HCEC 1CT (cell line): ENCODE results near the gene RBM47.

ENCODE experiments used
- DNase-seq: peaks from one replicate; pipeline ENCODE4 v3.0.0-alpha.2; 2017

The RBM47 gene

GRCh38 chr4:40622913-40623312, 6.8 kb downstream of the RBM47 start:
- DNase-seq: no peak

GRCh38 chr4:40621592-40622512, 7.8 kb downstream of the RBM47 start:
- DNase-seq: peak; percentile 95

DNA sequence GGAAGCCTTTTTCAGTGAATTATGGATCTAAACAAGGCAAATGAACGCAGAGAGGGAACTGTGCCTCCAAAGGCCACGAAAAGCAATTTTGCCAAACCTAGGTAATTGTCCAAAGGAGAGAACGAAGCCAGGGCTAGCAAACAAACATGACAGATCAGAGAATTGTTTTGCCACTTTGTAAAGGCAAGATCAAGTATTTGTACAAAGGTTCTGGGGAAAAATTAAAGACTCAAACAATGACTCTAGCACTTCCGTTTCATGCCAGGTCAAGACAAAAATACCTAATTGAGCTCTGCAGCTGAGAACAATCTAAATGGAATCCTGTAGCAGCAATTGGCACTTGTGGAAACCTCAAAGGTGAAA, 8.5 kb downstream of the RBM47 start:
- DNase-seq: no peak

DNA sequence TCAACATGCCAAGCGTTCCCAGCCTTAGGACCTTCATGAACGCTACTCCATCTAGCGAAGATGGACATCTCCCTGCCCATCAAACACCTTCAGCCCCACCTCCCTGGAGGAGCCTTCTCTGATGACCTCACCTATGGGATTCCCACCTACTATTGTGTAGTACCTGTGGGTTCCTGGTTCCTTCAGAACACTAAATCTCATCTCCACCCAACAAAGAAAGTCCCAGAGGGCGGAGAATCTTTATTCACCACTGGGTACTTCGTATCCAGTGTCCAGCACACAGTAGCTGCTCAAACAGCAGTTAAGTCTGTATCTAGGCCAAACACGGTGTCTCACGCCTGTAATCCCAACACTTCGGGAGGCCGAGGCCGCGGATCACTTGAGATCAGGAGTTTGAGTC, 10.1 kb downstream of the RBM47 start:
- no peak for DNase-seq

- DNase-seq: no peak
Measured at GRCh38 chr4:40617872-40618271, 11.8 kb downstream of the RBM47 start.

- DNase-seq: no peak
Measured at GRCh38 chr4:40614031-40614430, 15.6 kb downstream of the RBM47 start.

GRCh38 chr4:40613456-40613855, 16.2 kb downstream of the RBM47 start:
- DNase-seq: peak; percentile 11

DNA sequence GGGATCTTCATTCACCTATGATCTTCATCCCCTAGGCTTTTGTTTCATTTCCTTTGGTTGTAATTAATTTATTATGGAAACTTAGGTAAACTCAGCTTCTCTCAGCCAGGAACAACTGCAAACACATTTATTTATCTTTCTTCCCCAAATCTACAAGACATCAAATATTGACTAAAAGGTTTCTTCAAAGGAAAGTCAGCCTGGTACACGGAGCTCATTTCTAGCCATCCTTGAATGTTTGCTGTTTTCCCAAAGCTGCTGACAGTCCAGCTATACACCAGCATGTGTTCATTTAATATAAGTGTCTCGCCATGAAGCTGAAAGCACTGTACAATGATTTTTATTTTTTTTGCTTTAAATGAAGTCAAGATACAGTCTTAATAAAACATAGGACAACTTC, 16.8 kb downstream of the RBM47 start:
- no peak for DNase-seq

DNA sequence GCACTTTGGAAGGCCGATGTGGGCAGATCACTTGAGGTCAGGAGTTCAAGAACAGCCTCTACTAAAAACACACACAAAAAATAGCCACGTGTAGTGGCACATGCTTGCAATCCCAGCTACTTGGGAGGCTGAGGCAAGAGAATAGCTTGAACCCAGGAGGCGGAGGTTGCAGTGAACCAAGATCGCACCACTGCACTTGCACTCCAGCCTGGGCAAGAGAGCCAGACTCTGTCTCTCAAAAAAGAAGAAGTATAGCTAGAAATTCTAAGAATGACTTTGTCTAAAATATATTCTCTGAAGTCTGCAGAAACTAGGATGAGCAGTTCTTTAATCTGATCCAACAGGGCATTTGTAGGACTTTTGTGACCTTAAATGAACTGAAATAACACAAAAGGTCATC, 17.4 kb downstream of the RBM47 start:
- DNase-seq: no peak

DNA sequence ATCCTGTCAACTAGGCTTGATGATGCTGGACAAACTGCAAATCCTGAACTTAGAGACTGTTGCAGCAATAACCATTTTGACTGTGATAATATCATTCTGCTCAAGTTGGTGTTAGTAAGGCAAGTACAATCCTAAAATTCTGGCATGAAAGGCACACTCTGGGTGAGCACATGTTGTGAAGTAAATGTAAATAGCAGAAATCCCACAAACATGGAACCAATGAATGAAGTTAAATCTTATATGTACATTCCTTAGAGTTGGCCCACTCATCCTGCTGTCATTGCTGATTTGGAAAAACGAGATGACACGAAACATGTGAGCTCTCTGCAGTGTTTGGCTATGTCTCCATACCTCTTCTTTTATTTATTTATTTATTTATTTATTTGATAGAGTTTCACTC, 21.0 kb downstream of the RBM47 start:
- peak; percentile 85 for DNase-seq

DNA sequence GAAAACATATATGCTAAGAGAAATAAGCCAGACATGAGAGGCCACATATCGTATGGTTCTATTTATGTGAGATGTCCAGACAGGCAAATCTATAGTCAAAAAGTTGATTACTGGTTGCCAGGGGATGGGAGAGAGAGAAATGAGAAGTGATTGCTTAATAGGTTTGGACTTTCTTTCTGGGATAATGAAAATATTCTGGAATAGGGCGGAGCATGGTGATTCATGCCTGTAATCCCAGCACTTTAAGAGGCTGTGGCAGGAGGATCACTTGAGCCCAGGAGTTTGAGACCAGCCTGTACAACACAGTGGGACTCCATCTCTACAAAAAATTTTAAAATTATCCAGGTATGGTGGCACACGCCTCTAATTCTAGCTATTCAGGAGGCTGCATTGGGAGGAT, 22.4 kb downstream of the RBM47 start:
- peak; percentile 24 for DNase-seq

DNA sequence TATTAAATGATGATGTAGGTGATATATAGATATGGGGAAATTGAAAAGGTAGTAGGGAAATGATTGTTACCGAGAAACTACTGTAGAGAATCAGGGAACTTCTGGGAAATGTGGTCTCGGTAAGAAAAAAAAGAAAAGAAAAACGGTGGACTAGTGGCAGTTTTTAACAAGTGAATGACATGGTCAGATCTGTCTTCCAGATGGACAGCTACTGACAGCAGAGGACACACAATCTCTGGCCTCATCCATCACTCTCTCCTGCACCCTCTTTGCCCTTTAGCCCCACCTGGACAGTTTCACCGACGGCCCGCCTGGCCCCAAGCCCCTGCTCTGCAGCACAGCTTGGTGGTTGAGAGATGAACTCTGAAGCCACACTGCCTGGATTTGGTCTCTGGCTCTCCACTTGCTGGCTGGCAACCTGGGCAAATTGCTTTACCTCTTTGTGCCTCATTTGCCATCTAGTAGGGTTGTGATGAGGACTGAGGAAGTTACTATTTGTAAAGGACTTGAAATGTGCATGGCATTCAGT, 23.4 kb downstream of the RBM47 start:
- no peak for DNase-seq

DNA sequence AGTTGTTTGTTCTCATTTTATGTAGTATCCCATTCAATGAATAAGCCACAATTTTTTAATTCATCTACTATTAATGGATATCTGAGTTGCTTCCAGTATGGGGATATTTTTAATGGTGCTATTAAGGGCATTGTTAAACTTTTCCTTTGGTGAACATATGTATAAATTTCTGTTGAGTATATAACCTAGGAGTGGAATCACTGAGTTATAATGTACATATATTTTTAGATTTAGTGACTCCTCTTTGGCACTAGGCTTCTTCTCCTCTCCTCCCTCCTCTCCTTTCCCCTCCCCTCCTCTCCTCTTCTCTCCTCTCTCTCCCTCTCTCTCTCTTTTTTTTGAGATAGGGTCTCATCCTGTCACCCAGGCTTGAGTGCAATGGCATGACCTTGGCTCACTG, 26.4 kb downstream of the RBM47 start:
- no peak for DNase-seq

DNA sequence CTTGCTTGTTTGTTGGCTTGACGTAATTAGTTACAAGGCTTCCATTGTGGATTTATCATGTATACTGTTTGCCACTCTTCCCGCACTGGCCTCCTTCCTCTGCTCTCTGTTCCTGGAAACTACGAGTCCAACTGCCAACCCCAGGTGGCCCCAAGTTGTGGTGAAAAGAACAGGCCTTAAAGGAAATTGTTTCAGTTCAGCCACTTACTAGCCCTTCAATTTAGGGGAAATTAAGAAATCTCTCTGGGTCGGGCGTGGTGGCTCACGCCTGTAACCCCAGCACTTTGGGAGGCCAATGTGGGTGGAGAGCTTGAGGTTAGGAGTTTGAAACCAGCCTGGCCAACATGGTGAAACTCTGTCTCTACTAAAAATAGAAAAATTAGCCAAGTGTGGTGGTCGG, 28.0 kb downstream of the RBM47 start:
- no peak for DNase-seq

- no peak for DNase-seq
Measured at GRCh38 chr4:40600850-40601249, 28.8 kb downstream of the RBM47 start.

- no peak for DNase-seq
Measured at GRCh38 chr4:40599431-40599830, 30.2 kb downstream of the RBM47 start.

DNA sequence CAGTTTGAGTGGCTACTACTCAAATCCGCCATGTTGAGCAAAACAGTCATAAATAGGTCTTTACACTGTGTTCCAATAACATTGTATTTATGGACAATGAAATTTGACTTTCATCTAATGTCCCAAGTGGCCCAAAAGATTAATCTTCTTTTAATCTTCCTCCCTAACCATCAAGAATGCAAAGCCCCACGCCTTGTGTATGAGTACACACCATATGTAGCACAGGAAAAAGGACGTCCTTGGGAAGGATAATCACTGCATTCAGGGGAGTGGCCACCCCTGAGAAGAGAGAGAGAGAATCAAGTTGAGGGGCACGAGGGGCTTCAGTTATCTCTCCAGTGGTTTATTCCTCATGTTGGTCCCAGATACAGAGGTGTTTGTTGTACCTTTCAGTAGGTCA, 33.1 kb downstream of the RBM47 start:
- no peak for DNase-seq

DNA sequence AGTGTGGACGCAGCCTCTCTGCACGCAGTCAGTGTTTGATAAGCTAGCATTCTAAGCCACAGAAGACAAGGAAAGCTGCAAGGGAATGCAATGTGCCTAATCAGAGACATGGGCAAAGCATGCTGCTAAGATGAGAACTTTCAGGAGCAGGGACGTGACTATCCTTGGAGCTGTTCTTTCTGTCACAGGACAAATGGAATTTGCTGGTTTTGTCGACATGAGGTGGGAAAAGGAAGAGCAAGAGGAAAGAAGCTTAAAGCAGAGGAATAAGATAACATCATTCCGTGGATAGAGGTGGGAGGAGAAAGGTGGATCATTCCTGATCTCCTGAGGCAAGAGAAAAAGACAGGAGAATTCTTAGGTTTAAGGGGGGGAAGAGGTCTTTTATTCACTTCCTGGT, 33.7 kb downstream of the RBM47 start:
- no peak for DNase-seq

- DNase-seq: peak; percentile 79
Measured at GRCh38 chr4:40594261-40595178, 35.1 kb downstream of the RBM47 start.

GRCh38 chr4:40592034-40592433, 37.6 kb downstream of the RBM47 start:
- no peak for DNase-seq

DNA sequence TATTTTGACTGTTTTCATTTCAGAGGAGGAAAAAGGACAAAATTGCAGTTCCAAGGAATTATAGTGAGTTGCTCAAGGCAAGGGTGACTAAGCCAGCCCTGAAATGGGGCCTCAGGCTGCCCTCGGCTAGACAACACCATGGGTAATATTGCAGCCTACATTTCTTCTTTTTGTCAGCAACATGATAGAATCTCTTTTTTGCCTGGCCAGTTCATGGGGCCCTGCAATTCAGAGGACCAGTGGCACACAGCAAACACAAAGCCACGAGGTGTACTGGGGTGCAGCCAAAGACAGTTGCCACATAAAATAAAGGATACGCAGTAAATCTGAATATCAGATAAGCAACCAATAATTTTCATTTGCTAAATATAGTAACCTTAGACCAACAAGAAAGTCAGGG, 41.8 kb downstream of the RBM47 start:
- peak; percentile 17 for DNase-seq

GRCh38 chr4:40587351-40587750, 42.3 kb downstream of the RBM47 start:
- DNase-seq: no peak

GRCh38 chr4:40586729-40587128, 42.9 kb downstream of the RBM47 start:
- no peak for DNase-seq

- DNase-seq: no peak
Measured at GRCh38 chr4:40586034-40586433, 43.6 kb downstream of the RBM47 start.
